H1 (cell line): Measurements from ENCODE around the gene DENND2D. TPM values are rescaled to one million over a fixed set of nuclear protein-coding genes. Genes with fewer than 3 reads are reported as not detected.
A peak's percentile ranks its signal among the peaks of the same experiment; 100 is the strongest.

Experiments used
- BCL11A ChIP-seq, 2 experiments: IDR thresholded peaks; one replicate each; pipeline ENCODE4 v1.6.1; 2011; ENCODE audit warnings: low read depth in 2 of 2, low read length in 2 of 2, mild to moderate bottlenecking in 2 of 2
- CTBP2 ChIP-seq: IDR thresholded peaks from 2 replicates; pipeline ENCODE4 v1.7.0; 2011; ENCODE audit warnings: borderline replicate concordance, mild to moderate bottlenecking, moderate library complexity, mixed read lengths, low read length; ENCODE audit not compliant: insufficient read depth, insufficient read length
- E2F6 ChIP-seq: IDR thresholded peaks from 2 replicates; pipeline ENCODE4 v1.6.1; 2012; ENCODE audit warnings: inconsistent platforms
- POLR2A ChIP-seq, 2 experiments: IDR thresholded peaks; 1 replicate in 1 of 2; 2 replicates in 1 of 2; pipeline ENCODE4 v1.6.1; 2011; ENCODE audit warnings: low read depth in 2 of 2, low read length in 2 of 2, mild to moderate bottlenecking in 2 of 2; ENCODE audit errors: control extremely low read depth in 1 of 2
- RAD21 ChIP-seq, 2 experiments: IDR thresholded peaks in 1 of 2; conservative IDR thresholded peaks in 1 of 2; 2 replicates each; pipeline ENCODE4 v1.6.1; 2011; ENCODE audit warnings: low read depth in 2 of 2, low read length in 2 of 2, improper control_type of control experiment in 1 of 2, inconsistent platforms in 1 of 2, mild to moderate bottlenecking in 1 of 2, moderate library complexity in 1 of 2
- SIN3A ChIP-seq, 2 experiments: IDR thresholded peaks in 1 of 2; conservative IDR thresholded peaks in 1 of 2; 2 replicates each; pipeline ENCODE4 v1.6.1; 2011 to 2012; ENCODE audit warnings: low read length in 2 of 2, improper control_type of control experiment in 1 of 2, low read depth in 1 of 2, mild to moderate bottlenecking in 1 of 2
- TEAD4 ChIP-seq: IDR thresholded peaks from 2 replicates; pipeline ENCODE4 v1.6.1; 2012; ENCODE audit warnings: low read depth, low read length, inconsistent platforms, mixed read lengths
- polyA plus RNA-seq, 7 experiments: library from polyadenylated mRNA; depleted of rRNA in 3 of 7; stranded (reverse) in 5 of 7; unstranded in 2 of 7; fragments of >200 nt in 5 of 7; fragments of 200-250 nt in 2 of 7; gene quantifications; 1 replicate in 5 of 7; 2 replicates in 1 of 7; 4 replicates in 1 of 7; pipeline versions ENCODE4 v1.2.1 to v1.2.3, GENCODE V29; 2011 to 2013; ENCODE audit warnings: missing spikeins in 2 of 7, mixed read lengths in 2 of 7
- small RNA-seq: library from polyadenylated mRNA; stranded (forward); fragments of <200 nt; extraction: miRNeasy Mini kit (QIAGEN cat#:217004); gene quantifications from one replicate; pipeline ENCODE3, GENCODE V24; 2013; ENCODE audit not compliant: insufficient read depth
- total RNA-seq: library from RNA; stranded (reverse); fragmentation: NEBNext Ultra II Directional; extraction: Animal tissue kit (Norgen Biotek cat#: 25700); gene quantifications from 2 replicates; pipeline ENCODE4 v1.2.1, GENCODE V29; 2021

Gene DENND2D
- total and polyA plus RNA-seq, 2 of the 8 experiments (the other 6 are each of a cell fraction or from before 2014, with no cell fraction given): 0.58 to 1.6 TPM

GRCh38 chr1:111139324-111139955, 61.0 kb downstream of the DENND2D start (continued):
- TF ChIP-seq E2F6: peak; percentile 36; the same call in 1 of the 2 replicates
- no peak for TF ChIP-seq CTBP2
- 0 out of 4 replicates have a peak, but pooled peaks of 1 of the 2 experiments have one; percentile 25 for TF ChIP-seq SIN3A (conservative IDR thresholded peaks at IDR 0.05 in 1 of 2, IDR thresholded peaks at IDR 0.05 in 1 of 2; ENCODE audit: low read depth in 1 of 2, low read length in 2 of 2)
- TF ChIP-seq TEAD4: no peak
- TF ChIP-seq BCL11A (IDR thresholded peaks at IDR 0.05; ENCODE audit: low read depth in 2 of 2, low read length in 2 of 2): no peak
- TF ChIP-seq RAD21 (IDR thresholded peaks at IDR 0.05 in 1 of 2, conservative IDR thresholded peaks at IDR 0.05 in 1 of 2; ENCODE audit: low read depth in 2 of 2, low read length in 2 of 2): no peak
- no peak; a peak in 2 of 3 replicates for TF ChIP-seq POLR2A (IDR thresholded peaks at IDR 0.05; ENCODE audit: control extremely low read depth in 1 of 2, low read depth in 2 of 2, low read length in 2 of 2)

Small RNA genes lying within 50 kb of the gene (small RNA-seq; reads per million reads assigned to genes)
- gene AL355816.1: not detected

Other genes starting within 250 kb of the DENND2D start
- 17.3 and 19.3 TPM in 2 replicates for gene LRIF1, start 236.7 kb downstream of the DENND2D start, total RNA-seq
- gene LRIF1, start 236.7 kb downstream of the DENND2D start, polyA plus RNA-seq (2011; rRNA removed): 2.7 and 5.2 TPM in 2 replicates
- 30.0 and 35.2 TPM in 2 replicates for gene DRAM2, start 60.6 kb downstream of the DENND2D start, total RNA-seq
- 37.2 and 68.2 TPM in 2 replicates for gene DRAM2, start 60.6 kb downstream of the DENND2D start, polyA plus RNA-seq (2011; rRNA removed)
- gene CEPT1, start 60.4 kb downstream of the DENND2D start, total RNA-seq: 28.6 and 29.6 TPM in 2 replicates
- gene CEPT1, start 60.4 kb downstream of the DENND2D start, polyA plus RNA-seq (2011; rRNA removed): 9.0 and 18.5 TPM in 2 replicates
- gene CHI3L2, start 27.1 kb upstream of the DENND2D start, total RNA-seq: not detected in 2 replicates
- not detected in 2 replicates for gene CHI3L2, start 27.1 kb upstream of the DENND2D start, polyA plus RNA-seq (2011; rRNA removed)
- not detected in 2 replicates for gene CHIA, start 90.2 kb upstream of the DENND2D start, total RNA-seq
- gene CHIA, start 90.2 kb upstream of the DENND2D start, polyA plus RNA-seq (2011; rRNA removed): not detected in 2 replicates
- gene OVGP1, start 227.1 kb upstream of the DENND2D start, total RNA-seq: 0.33 and 0.80 TPM in 2 replicates
- gene OVGP1, start 227.1 kb upstream of the DENND2D start, polyA plus RNA-seq (2011; rRNA removed): 1.2 and 1.7 TPM in 2 replicates
- gene WDR77, start 248.6 kb upstream of the DENND2D start, total RNA-seq: 61.6 and 66.0 TPM in 2 replicates
- gene WDR77, start 248.6 kb upstream of the DENND2D start, polyA plus RNA-seq (2011; rRNA removed): 139 and 156 TPM in 2 replicates
- gene ATP5PB, start 248.8 kb upstream of the DENND2D start, total RNA-seq: 252 and 262 TPM in 2 replicates
- gene ATP5PB, start 248.8 kb upstream of the DENND2D start, polyA plus RNA-seq (2011; rRNA removed): 129 and 232 TPM in 2 replicates